Measurements from ENCODE around the gene STK32B.

Gene STK32B

DNA sequence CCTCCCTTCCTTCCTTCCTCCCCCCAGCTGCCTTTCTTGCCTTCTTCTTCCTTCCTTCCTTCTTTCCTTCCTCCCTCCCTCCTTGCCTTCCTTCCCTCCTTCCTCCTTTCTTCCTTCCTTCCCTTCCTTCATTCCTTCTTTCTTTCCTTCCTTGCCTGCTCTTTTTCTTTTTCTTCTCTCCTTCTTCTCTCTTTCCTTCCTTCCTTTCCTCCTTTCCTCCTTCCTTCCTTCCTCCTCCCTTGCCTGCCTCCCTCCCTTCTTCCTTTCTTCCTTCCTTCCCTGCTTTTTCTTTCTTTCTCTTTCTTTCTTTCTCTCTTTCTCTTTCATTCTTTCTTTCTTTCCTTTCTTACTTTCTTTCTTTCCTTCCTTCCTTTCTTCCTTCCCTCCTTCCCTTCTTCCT is 49.1 kb downstream of the STK32B start:
- H3K4me1 ChIP-seq (ENCODE audit: insufficient read depth, poor library complexity, severe bottlenecking) = no peaks in the 10 kb centered on the region
- TF ChIP-seq, protein P1, sequence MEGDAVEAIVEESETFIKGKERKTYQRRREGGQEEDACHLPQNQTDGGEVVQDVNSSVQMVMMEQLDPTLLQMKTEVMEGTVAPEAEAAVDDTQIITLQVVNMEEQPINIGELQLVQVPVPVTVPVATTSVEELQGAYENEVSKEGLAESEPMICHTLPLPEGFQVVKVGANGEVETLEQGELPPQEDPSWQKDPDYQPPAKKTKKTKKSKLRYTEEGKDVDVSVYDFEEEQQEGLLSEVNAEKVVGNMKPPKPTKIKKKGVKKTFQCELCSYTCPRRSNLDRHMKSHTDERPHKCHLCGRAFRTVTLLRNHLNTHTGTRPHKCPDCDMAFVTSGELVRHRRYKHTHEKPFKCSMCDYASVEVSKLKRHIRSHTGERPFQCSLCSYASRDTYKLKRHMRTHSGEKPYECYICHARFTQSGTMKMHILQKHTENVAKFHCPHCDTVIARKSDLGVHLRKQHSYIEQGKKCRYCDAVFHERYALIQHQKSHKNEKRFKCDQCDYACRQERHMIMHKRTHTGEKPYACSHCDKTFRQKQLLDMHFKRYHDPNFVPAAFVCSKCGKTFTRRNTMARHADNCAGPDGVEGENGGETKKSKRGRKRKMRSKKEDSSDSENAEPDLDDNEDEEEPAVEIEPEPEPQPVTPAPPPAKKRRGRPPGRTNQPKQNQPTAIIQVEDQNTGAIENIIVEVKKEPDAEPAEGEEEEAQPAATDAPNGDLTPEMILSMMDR (IDR thresholded peaks at IDR 0.05; ENCODE audit: poor library complexity, severe bottlenecking) = no peak
- ATAC-seq (ENCODE audit: low read depth) = no peak

DNA sequence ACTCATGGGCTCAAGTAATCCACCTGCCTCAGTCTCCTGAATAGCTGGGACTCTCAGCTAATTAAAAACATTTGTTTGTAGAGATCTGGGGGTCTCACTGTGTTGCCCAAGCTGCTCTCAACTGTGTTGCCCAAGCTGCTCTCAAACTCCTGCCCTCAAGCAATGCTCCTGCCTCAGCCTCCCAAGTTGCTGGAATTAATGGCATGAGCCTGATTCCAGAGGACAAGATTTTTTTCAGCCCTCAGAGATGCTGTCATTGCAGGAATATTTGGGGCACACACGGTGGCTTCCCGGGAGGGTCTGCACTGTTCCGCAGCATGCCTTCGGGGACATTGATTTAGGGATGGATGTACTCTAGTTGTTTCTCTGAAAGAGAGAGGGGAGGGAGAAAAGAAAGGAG is 49.7 kb downstream of the STK32B start:
- TF ChIP-seq, protein P1 (IDR thresholded peaks at IDR 0.05; ENCODE audit: poor library complexity, severe bottlenecking) = no peak
- no peak overlapping the region for H3K27ac ChIP-seq (ENCODE audit: poor library complexity, severe bottlenecking)

More for the DNA sequence above, 49.1 kb downstream of the STK32B start:
- Histone ChIP-seq H3K9me3 (ENCODE audit: severe bottlenecking) (peaks cover 2% of the 10 kb centered on the region), H3K27ac (ENCODE audit: poor library complexity, severe bottlenecking) (no peak overlapping the region), H3K36me3 (ENCODE audit: low read depth) (no peaks in the 10 kb centered on the region), H3K27me3 (ENCODE audit: insufficient read depth, poor library complexity, severe bottlenecking) (no peaks in the 10 kb centered on the region), H3K4me3 (ENCODE audit: severe bottlenecking) (no peak overlapping the region)
- no peak for DNase-seq (ENCODE audit: low spot score)

DNA sequence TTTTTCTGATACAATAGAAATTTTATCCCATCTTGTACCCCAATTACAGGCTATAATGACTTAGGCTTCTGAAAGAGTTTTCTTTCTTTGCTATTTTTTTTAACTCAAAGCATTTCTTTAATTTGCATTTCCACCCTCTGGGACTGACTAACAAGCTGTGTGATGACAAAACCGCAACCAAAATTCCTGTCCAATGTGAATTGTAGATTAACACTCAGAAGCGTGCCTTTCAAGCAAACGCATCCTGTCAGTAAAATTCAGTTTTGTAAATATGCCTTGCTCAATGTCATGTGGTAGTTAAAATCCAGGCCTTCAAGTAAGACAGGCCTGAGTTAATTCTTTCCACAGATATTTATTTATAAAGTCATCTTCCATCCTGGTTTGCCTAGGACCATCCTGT is 50.3 kb downstream of the STK32B start:
- peaks cover 2% of the 10 kb centered on the region for H3K9me3 ChIP-seq (ENCODE audit: severe bottlenecking)
- TF ChIP-seq, protein P1 (IDR thresholded peaks at IDR 0.05; ENCODE audit: poor library complexity, severe bottlenecking) = no peak
- no peaks in the 10 kb centered on the region for H3K4me1 ChIP-seq (ENCODE audit: insufficient read depth, poor library complexity, severe bottlenecking)
- no peak for DNase-seq (ENCODE audit: low spot score)
- H3K27ac ChIP-seq (ENCODE audit: poor library complexity, severe bottlenecking) = no peak overlapping the region
- H3K27me3 ChIP-seq (ENCODE audit: insufficient read depth, poor library complexity, severe bottlenecking) = no peaks in the 10 kb centered on the region
- H3K4me3 ChIP-seq (ENCODE audit: severe bottlenecking) = no peak overlapping the region
- ATAC-seq (ENCODE audit: low read depth) = no peak
- H3K36me3 ChIP-seq (ENCODE audit: low read depth) = no peaks in the 10 kb centered on the region

More for the DNA sequence above, 49.7 kb downstream of the STK32B start:
- Histone ChIP-seq H3K4me3 (ENCODE audit: severe bottlenecking) (no peak overlapping the region), H3K4me1 (ENCODE audit: insufficient read depth, poor library complexity, severe bottlenecking) (no peaks in the 10 kb centered on the region), H3K36me3 (ENCODE audit: low read depth) (no peaks in the 10 kb centered on the region), H3K27me3 (ENCODE audit: insufficient read depth, poor library complexity, severe bottlenecking) (no peaks in the 10 kb centered on the region), H3K9me3 (ENCODE audit: severe bottlenecking) (peaks cover 2% of the 10 kb centered on the region)
- ATAC-seq (ENCODE audit: low read depth) (no peak), DNase-seq (ENCODE audit: low spot score) (no peak)

DNA sequence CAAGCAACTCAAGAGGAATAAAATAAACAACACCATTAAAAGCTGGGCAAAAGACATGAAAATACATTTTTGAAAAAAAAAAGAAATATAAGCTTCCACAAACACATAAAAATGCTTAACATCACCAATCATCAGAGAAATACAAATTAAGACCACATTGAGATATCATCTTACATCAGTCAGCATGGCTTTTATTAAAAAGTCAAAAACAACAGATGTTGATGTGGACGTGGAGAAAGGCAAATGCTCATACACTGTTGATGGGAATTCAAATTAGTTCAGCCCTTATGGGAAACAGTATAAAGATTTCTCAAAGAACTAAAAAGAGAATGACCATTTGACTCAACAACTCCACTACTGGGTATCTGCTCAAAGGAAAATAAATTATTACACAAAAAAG is 59.6 kb downstream of the STK32B start:
- TF ChIP-seq, protein P1 (IDR thresholded peaks at IDR 0.05; ENCODE audit: poor library complexity, severe bottlenecking) = no peak
- no peaks in the 10 kb centered on the region for H3K36me3 ChIP-seq (ENCODE audit: low read depth)
- H3K4me3 ChIP-seq (ENCODE audit: severe bottlenecking) = no peak overlapping the region
- H3K27me3 ChIP-seq (ENCODE audit: insufficient read depth, poor library complexity, severe bottlenecking) = peaks cover 16% of the 10 kb centered on the region
- no peaks in the 10 kb centered on the region for H3K4me1 ChIP-seq (ENCODE audit: insufficient read depth, poor library complexity, severe bottlenecking)
- no peaks in the 10 kb centered on the region for H3K9me3 ChIP-seq (ENCODE audit: severe bottlenecking)
- ATAC-seq (ENCODE audit: low read depth) (no peak), DNase-seq (ENCODE audit: low spot score) (no peak)
- no peak overlapping the region for H3K27ac ChIP-seq (ENCODE audit: poor library complexity, severe bottlenecking)

DNA sequence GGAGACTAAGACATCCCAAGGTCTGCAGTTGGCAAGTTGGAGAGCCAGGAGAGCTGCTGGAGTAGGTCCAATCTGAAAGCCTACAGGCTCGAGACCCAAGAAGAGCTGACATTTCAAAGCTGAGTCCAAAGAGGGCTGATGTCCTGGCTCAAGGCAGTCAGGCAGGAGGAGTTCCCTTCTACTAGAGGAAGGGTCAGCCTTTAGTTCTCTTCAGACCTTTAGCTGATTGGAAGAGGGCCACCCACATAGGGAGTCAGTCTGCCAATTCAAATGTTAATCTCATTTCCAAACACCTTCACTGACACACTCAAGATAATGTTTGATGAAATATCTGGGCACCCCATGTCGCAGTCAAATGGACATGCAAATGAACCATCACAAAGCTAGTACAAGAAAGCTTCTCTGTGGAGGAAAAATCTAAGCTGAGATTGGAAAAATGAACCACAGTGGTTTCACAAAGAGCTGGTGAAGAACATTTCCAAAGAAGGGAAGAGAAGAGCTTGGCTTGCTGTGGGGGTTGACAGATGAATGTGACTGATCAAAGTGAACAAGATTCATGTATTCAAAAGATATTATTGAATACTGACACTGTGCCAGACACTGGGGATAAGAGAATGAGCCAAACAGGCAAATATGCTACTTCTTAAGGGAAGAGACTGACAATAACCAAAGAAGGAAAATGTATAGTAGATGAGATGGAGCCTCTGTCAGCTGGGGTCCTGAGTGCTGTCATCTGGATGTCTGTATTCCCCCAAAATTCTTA is 61.2 kb downstream of the STK32B start:
- H3K27me3 ChIP-seq (ENCODE audit: insufficient read depth, poor library complexity, severe bottlenecking) = peaks cover 20% of the 10 kb centered on the region
- H3K4me1 ChIP-seq (ENCODE audit: insufficient read depth, poor library complexity, severe bottlenecking) = no peaks in the 10 kb centered on the region
- no peak overlapping the region for H3K4me3 ChIP-seq (ENCODE audit: severe bottlenecking)
- TF ChIP-seq, protein P1 (IDR thresholded peaks at IDR 0.05; ENCODE audit: poor library complexity, severe bottlenecking) = no peak
- ATAC-seq (ENCODE audit: low read depth) = no peak
- H3K9me3 ChIP-seq (ENCODE audit: severe bottlenecking) = no peaks in the 10 kb centered on the region
- no peaks in the 10 kb centered on the region for H3K36me3 ChIP-seq (ENCODE audit: low read depth)
- H3K27ac ChIP-seq (ENCODE audit: poor library complexity, severe bottlenecking) = no peak overlapping the region
- no peak for DNase-seq (ENCODE audit: low spot score)
